HT1080 (cell line): ENCODE results near the gene ABCB6. TPM values are rescaled to one million over a fixed set of nuclear protein-coding genes. Genes with fewer than 3 reads are reported as not detected.

Source experiments
- DNase-seq: peaks from one replicate; pipeline ENCODE4 v3.0.0-alpha.2; 2015; ENCODE audit warnings: low read depth
- total RNA-seq: library from RNA; depleted of rRNA; stranded (reverse); fragments of >200 nt; shearing (Covaris generic); gene quantifications from 2 replicates; pipeline ENCODE4 v1.2.3, GENCODE V29; 2014

Gene ABCB6
- total RNA-seq, 1 experiment from 2014 or later: 21.4 TPM

DNA sequence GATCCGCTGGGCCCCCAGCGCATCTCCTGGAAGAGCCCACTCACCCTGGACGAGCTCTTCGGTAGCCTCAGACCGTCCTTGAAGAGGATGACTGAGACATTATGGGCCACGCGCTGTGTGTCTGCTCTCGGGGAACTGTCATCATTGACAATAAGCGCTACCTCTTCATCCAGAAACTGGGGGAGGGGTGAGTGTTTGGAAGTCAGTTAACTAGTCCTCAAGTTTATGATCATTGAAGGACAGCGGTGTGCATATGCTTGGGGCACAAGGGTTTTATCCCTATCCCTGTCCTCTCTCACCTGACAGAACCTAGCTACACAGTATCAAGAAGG lies 27.1 kb upstream of the ABCB6 start:
- no peak for DNase-seq

DNA sequence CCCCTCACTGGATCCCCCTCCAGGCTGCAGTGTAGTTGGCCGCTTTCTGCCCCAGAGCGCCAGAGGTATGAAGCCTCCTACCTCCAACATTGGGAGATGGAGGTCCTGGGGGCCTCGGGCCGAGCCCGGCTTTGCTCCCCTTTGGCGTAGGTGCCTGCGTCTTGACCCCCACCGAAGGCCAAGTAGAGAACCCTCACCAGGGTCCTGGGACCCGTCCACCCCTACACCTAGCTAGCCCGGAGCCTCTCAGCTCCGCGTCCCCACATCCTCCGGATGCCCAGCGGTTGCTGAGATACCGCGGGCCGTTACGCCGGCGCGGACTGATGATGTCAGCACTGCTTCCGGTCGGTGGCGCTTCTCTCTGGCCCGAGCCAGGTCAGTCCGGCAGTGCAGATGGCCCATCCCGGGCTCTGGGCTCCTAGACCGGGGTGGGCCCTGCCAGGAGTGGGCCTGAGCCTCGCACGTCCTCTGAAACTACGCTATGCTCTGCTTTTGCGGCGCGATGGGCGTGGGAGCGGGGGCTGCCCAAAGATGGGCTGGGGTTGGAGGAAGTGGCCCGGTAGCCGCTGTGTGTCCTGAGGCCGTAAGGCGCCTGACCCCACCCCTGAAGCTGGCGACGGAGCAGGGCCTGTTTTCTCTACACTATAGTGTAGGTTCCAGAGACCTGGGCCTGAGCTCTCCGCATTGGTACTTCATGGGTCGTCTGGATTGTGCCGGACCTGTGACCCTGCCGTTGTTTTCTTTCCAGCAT lies 26.6 kb upstream of the ABCB6 start, which contains the start of the genes GLB1L and STK16:
Gene GLB1L, minus strand, starts transcription at position 297 of the 751 bp plus-strand sequence. CDS start 1,871 bp downstream, outside the sequence.
Gene STK16, plus strand, starts transcription at position 332 of the 751 bp plus-strand sequence. CDS start 521 bp downstream, outside the sequence.
- DNase-seq: peak; percentile 91

DNA sequence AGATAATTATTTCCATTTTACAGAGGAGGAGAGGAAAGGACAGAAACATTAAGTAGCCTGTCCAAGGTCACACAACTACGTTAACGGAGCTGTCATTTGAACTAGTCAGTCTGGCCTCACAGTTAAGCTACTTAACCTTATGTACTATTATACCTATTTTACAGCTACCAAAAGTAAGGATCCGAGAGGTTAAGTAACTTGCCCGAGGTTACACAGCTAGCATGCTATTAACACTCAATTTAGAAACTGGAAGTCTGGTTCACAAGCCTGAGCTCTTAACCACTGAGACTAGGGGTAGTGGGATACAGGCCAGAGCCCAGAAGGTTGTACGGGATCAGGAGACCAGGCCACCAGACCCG lies 26.0 kb upstream of the ABCB6 start:
- DNase-seq: no peak

DNA sequence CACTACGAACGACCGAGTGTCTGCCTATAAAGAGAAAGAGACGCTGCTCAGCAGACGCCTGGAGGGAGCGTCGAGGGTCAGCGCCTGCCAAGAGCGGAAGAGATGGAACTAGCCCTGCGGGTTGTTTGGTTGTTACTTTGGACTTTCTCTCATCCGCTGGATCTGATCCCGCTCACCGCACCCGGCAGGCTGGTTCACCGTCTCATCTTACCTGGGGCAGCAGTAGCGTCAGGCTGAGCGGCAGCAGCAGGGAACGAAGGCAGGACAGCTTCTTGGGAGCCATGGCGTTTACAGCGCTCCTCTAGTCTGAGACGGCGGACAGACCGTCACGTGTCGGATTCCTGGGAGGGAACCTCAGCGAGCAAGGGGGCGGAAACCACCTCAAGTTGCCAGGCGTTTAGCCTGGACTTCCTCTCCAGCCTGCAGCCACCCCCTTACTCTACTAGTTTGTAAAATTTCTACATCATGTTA lies 24.6 kb upstream of the ABCB6 start:
- no peak for DNase-seq

DNA sequence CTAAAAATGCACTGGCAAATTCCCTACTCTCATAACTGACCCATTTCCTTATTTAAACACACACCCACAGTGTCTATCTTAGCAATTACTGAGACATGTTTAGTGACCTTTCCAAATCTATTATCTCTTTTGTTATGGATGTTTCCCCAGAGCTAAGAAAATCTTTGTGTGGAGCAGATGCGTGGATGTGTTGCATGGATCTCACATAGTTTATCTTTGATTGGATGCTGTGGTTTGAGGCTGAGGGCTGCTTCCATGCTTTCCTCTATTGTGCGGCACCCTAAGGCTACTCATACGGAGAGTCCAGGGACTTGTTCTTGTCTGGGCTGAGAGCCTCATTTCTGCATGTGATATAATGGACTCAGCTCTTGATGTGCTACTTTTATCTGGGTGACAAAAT lies 15.6 kb upstream of the ABCB6 start:
- DNase-seq: no peak

DNA sequence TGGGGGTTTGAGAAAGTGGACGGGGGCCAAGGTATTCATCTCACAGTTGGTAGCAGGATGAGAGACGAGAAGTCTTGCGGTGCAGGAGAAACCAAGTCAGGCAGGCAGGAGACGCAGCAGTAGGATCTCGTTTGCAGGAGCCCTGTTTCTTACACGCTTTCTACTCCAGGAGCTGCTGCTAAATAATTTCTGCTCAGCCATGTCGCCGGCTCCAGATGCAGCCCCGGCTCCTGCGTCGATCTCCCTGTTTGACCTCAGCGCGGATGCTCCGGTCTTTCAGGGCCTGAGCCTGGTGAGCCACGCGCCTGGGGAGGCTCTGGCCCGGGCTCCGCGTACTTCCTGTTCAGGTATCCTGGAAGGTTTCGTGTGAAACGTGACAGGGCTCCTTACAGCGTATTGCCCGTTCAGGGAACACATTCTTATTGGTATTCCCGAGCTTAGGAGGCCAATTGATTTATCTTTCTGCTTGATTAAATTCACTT lies 11.3 kb upstream of the ABCB6 start:
- peak; percentile 42 for DNase-seq

DNA sequence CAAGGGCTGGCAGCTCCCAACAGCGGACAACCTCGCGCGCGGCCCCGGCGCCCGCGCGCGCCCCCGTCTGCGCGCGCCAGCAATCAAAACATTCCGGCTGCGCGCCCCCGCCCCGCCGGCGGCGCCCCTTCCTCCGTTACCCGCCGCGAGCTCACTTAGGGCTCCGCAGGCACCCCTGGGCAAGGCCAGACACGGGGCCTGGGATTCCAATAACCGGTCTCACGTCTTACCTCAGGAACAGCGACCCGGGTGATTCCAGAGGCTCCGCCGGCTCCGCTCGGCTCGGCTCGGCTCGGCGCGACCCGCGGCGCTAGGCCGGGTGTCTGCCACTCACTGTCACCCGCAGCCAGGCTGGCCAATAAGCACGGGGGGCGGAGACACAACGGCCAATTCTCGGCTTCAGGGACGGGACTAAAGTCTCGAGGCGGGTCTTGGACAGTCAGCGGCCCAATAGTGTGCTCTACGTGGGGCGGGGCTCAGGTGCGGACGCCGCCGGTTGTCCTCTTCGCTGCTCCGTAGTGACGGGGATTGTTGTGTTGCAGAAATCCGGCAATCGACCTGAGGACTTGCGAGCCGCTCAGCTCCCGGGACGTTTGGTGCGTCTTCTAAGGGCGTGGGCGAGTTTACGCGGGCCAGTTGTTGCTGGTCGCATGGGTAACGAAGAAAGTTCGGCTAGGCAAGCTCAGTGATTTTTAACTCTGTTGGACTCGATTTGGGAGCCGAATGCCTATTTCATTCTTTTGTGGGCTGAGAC lies 10.7 kb upstream of the ABCB6 start, which contains the start of the genes ANKZF1 and ATG9A:
Gene ANKZF1, plus strand, starts transcription at position 502 of the 754 bp plus-strand sequence. CDS start 452 bp downstream, outside the sequence.
Gene ATG9A, minus strand, starts transcription at position 332 of the 754 bp plus-strand sequence. CDS start 1,612 bp downstream, outside the sequence.
- peak; percentile 99 for DNase-seq

DNA sequence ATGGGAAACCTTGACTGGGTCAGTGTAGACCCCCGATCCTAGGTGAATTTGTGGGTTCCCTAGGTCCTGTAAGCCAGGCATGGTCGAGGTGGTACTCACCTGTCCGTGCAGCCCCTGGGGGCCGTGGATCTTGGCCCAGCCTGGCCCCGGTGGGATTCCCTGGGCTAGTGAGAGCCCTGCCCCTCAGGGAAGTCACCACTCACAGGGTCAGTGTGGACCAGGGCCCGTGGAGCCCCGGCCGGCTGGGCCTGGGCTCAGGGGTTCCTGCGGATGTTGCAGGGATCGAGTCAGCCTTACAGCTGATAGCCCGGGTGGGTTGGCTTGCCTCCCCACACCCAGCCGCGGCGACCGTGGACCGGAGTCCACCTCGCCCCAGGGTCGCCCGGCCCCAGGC lies 10.2 kb upstream of the ABCB6 start:
- DNase-seq: no peak

DNA sequence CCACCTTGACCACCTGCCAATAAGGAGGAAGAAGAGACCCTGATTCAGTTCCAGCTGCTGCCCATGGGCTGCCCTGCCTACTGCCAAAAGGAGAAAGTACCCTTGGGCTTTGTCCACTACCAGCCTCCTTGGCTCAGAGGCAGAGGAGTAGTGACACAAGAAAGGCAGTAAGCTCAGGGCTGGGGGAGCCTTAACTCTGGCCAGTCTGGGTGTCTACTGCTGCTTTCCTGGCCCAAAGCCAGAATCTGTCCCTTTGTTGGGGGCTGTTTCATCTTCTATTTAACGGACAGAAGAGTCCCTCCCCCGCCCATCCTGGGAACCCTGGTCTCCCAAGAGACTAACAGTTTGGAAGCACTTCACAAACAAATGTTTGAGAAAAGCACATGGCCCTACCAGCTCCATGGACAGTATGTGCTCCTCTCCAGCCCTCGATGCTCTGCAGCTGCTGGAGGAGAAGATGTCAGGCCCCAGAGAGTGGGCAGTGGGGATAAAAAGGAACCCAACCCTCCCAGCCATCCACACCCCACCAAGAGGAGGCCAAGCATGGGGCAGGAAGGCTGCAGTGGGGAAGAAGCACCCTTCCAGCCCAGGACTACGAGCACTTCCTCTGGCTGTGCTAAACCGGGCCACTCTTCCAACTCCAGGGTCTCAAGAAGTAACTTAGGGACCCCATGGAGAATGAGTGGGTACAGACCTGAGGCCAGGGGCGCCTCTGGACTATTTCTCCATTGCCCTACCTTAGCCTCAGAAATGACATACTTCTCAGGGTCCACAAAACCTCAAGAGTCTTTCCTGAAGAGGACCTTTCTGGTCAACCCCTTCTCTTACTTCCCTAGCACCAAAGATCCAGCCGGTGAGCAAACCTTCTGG lies 9.5 kb upstream of the ABCB6 start:
- DNase-seq: no peak

DNA sequence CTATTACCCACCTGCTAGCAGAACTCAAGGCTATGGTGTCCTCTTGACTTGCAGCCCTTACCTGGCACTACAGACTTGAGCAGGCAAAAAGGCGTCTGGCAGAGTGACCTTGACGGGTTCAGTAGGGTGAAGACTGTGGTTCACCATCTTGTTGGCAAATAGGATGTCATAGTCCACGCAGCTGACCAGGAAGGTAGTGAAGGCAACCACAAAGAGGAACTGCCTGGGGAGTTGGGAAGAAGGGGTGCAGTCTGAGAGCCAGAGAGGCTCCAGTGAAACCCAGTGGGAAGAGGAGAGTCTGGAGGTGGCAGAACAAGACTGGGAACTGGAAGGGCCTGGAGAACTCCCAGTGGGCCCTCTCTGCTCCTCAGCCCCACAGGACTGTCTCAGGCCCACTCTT lies 6.6 kb upstream of the ABCB6 start:
- DNase-seq: no peak

DNA sequence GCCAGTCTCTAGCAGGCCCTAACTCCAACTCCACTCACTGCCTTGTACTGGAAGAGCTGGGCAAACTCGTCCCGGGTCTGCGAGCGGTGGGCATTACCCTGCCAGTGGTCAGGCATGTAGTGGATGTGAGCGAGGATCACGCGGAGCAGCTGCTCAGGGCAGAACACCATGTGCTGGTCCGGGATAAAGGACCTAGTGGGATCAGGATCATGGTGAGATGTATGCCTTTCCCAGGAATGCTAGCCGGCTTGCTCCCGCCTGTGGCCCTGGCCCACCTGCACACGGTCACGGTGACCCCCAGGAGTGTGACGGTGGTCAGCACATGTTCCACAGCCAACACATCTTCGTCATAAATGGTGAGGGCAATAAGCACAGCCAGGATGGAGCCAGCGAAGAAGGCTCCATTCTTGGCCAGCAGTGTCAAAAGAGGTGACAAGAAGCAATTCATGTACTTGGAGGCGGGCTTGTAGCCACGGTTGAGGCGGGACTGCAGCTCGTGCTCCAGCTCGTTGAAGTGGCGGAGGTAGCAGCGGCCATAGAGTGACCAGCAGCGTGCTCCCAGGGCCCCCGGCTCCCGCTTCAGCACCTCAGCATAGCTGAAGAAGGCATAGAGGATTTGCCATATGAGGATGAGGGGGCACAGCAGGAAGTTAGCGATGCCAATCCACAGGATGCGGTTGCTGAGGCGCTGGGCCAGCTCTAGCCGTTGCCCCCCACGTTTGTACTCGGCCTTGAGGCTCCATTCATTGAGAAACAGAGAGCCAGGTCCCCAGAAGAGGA lies 5.3 kb upstream of the ABCB6 start:
- DNase-seq: no peak

DNA sequence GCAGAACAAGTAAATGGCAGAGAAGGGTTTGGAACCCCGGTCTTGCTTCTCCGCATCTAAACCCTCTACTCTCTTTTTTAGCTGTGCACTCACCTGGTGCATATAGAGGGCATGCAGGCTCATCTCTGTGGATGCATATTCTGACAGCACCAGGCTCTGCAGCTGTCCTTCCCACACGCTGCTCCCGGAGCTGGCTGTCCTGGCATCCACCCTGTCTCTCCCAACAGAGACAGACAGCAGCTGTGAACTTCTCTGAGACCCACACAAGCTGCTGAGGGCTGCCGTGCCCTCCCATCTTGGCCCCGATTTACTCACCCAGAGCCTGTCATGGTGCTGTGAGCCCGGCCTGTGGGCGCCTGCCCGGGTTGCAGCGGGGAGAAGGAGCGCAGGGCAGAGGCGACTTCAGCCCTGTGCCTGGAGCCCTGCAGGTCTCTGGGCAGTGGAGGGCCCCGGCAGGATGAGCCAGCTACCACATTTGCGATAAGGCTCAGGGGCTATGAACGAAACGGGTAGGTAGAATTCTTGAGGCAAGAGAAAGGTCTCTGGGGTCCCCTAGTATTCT lies 3.3 kb upstream of the ABCB6 start:
- DNase-seq: no peak

DNA sequence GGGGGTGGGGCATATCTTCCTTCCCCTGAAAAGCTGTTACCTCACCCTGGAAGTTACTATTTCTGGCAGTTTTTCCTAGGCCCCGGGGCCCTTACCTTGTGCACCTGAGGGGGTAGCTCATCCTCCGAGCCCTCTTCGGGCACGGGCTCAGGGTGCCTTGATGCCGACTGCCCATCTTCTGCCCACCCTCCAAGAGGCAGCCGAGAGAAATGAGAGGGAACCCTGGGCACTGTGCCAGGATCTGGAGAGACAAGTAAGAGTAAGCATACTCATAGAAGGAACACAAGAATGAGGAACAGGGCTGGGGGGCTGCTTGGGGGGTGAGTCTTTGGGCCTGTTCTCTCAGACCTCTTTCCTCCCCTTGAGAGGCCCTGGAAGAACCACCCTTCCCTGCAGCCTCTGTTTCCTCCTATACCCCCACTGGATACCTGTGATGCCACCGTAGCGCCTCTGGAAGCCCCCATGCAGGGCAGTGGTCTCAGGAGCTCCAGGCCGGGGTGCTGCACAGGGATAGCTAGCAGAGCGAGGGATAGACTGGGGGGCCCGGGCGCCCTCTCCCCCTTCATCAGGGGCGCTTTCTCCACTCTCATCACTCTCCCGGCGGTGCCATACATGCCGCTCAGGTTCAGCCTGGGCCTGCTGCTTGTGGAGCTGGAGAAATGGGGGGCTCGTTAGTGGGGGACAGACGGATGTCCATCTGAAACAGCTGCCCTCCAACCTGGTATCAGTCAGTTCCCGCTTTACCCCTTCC lies 2.1 kb upstream of the ABCB6 start:
- no peak for DNase-seq

DNA sequence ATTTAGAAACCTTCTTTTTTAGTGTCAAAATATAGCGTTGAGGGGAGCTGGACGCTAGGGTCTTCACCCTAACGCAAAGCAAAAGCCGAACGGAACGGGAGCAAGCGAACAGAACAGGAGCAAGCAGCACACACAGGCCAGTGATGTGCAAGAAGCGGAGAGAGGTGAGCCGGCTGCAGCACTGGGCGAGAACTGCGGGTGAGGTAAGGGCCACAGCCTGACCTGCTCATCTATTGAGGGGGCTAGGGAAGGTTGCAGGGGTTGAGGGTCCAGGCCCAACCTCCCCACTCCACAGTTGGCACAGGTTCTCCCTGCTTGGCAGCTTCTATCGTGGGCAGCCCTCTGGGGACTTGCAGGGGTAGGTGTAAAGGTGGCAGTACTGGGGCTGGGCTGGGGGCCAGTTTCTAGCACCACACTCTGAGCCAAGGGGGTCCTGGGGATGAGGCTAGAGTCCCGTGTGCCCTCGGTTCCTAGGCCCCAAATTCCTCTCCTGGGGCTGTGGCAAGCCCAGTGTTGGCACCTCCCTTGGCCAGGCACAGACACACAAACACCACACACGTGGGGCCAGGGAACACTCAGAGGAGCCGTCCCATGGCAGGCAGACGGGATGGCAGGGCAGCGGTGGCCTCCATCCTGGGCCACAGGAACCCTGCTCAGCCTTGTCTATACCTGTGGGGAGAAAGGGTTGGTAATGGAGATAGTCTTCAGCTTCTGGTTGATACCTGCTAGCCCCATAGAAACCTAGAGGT lies 1.2 kb upstream of the ABCB6 start:
- DNase-seq: no peak

DNA sequence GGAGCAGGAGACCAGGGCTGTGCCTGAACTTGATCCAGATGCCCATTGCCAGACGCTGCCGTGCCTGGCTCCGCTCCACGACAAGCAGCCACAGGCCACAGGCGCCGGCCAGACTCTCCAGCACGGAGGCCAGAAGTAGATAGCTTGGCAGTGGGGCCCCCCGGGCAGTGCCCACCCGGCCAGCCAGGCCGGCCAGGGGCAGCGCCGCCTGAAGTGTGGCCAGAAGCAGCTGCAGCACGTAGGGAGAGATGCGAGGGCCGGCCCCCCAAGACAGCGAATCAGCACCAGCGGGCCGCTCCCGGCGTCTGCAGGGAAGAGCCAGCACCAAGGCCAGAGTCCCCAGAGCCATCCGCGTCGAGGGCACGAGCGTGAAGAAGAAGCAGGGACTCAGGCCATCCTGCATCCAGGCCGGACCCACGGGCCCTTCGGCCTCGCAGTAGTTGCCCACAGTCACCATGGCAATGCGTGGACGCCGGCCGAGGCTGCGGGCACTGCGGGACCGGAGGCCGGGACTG lies 484 bp downstream of the ABCB6 start:
- DNase-seq: peak; percentile 74

DNA sequence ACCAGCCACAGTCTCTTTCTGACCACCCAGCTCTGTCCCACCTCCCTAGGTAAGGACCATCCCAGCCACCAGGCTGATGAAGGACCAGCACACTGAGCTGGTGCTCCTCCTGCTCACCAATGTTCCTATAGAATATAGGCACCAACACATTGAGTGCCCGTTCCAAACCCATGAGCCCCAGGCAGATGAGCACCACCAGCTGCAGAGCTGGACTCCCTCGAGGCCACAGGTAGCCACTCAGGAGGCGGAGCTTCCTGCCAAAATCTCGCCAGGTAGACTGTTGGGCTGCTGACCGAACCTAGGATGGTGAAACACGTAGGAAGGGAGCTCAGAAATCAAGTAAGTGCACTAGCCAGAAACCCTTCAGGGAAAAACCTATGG lies 2.2 kb downstream of the ABCB6 start:
- no peak for DNase-seq

DNA sequence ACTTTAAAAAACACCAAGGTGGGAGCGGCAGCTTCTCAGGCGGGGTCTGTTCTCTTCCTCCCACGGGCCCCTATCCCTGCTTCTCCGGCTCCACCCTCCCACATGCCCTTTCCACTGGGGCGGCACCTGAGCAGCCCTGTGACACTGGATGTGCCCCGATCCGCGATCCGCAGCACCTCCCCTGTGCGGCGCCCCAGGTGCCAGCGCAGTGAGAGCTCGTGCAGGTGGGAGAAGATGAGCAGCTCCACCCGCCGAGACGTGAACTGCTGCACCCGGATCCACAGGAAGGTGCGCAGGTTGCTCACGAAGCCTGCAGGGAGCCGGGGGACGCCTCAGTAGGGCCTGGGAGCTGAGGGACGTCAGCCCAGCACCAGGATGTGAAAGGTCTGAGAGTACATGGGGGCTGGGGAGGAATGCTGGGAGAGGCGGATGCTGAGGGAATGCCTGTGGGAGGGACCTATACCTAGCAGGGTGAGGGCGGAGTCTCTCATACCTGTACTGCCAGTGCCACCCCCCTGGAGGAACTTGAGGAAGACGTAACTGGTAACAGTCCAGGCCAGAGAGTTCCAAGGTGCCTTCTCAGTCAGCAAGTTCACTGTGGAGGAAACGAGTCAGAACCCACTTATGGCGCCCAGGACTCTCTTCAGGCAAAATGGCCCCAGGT lies 2.8 kb downstream of the ABCB6 start:
- no peak for DNase-seq

DNA sequence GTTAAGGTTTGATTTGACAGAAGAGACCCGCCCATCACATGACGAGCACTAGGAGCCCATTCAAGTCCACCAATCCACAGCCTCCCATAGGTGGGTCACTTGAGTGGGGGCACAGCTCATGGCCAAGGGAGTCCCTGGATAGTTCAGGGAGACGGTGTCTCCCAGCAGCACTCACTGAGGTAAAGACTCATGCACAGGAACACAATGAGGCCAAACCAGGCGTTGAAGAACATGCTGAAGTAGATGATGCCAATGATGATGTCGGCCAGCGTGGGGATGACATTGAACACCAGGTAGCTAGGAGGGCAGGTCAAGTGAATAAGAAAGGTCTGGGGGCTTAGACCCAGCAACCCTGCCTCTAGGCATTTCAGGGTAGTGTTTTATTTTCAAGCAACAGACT lies 4.0 kb downstream of the ABCB6 start:
- DNase-seq: no peak
